HG03095 (cell line): ENCODE data around the gene TUBB3.
"Not testable (repeated sequence)": the region's sequence is repeated elsewhere in the genome, so short reads cannot be mapped to it uniquely, and the experiment has no call there.

ENCODE experiments used
- ATAC-seq: cut with Tn5 transposase; IDR thresholded peaks from one replicate; pipeline ENCODE4 v1.9.1; 2021; ENCODE audit warnings: moderate library complexity; ENCODE audit not compliant: unreplicated experiment

The TUBB3 gene

DNA sequence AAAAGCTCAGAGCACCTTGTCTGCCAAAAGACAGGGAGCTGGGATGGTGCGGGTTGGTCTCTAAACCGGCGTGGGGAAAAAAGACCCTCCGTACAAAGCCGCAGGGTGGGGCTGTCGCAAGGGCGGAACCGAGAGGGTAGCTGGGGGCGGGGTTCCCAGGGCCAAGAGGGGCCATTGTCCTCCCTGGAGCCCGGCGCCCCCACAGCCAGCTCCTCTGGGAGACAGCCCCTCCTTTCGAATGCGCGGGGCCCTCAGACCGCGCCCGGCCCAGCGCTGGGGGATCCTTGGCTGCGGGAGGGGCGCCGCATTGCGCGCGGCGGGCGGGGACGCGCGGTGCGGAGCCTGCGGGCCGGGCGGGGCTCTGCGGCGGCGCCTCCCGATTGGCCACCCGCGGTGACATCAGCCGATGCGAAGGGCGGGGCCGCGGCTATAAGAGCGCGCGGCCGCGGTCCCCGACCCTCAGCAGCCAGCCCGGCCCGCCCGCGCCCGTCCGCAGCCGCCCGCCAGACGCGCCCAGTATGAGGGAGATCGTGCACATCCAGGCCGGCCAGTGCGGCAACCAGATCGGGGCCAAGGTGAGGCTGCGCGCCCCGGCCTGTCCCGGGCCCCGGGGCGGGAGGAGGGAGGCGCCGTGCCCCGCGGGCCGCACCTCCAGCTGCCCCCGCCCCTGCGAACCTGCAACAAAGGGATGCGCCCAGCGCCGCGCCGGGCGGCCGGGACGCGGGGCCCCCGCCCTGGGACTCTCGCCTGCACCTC, at the start of gene TUBB3:
TSS of gene TUBB3 (plus strand) at position 459 of the 756 bp plus-strand sequence. CDS start at position 519, 60 bp downstream.
- ATAC-seq, result no peak

DNA sequence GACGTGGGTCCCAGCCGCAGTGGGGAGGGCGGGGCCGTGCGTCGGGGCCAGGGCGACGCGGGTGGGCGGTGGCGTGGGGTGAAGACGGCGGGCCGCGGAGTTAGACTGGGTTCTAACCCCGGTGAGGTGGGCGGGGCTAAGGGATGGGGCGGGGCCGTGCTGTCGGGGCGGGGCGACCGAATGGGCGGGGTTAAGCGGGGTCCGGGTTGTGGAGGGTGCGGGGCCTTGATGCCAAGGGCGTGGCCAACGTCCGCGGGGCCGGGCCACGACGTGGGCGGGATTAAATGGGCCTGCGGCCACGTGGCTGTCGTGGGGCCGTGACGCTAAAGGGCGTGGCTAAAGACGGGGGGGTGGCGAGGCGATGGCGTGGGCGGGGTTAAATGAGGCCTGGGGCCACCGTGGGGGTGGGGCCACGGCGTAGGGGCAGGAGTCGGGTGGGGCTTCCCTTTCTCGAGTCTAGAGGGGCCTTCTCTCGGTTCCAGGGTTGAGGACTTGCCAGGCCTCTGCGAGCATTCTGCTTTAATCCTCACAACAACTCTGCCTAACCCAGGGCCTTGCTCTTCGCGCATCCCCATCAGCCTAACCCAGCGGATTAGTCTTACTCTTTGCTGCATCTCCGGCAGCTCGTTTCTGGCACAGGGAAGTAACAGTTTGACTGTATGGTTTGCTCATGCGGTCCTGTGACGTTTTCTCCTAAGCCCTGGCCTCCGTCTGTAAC, 49.0 kb upstream of the TUBB3 start:
- ATAC-seq, result peak; percentile 52

DNA sequence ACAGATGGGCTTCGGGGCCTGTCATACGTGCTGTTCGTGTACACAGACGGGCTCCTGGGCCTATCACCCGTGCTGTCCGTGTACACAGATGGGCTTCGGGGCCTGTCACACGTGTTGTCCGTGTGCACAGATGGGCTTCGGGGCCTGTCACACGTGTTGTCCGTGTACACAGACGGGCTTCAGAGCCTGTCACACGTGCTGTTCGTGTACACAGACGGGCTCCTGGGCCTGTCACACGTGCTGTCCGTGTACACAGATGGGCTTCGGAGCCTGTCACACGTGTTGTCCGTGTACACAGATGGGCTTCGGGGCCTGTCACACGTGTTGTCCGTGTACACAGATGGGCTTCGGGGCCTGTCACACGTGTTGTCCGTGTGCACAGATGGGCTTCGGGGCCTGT, 44.0 kb upstream of the TUBB3 start:
- ATAC-seq, result not testable (repeated sequence)

DNA sequence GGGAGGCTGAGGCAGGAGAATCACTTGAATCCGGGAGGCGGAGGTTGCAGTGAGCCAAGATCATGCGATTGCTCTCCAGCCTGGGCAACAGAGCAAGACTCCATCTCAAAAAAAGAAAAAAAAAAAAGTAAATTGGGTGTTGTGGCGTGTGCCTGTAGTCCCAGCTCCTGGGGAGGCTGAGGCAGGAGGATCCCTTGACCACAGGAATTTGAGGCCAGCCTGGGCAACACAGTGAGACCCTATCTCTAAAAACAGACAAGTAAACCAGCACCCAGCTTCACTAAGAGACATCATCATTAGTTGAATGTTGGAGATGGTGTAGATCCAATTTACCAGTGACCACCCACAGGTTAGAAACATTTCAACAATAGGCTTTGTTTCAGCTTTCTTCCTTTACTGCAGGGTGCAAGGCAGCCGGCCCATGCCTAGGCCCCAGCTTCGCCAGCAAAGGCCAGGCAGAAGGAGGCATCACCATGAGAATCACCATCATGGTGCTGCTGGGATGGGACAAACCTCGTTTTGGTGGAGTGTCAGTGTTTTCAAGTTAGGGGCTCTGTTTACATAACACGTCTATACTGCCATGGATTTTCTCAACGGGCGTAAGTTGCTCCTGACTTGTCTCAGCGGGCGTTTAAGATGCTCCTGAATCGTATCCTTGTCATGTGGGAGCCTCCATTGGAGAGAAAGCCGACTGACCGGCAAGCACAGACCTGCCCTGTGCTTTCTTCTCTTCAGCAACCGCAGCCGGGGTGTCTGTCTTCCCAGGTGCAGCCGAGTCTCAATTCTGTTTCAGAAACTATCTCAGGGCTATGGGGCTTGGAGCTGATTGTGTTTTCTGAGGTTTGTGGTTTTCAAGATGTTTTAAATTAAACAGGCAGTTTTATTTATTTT, 42.4 kb upstream of the TUBB3 start:
- no peak for ATAC-seq

DNA sequence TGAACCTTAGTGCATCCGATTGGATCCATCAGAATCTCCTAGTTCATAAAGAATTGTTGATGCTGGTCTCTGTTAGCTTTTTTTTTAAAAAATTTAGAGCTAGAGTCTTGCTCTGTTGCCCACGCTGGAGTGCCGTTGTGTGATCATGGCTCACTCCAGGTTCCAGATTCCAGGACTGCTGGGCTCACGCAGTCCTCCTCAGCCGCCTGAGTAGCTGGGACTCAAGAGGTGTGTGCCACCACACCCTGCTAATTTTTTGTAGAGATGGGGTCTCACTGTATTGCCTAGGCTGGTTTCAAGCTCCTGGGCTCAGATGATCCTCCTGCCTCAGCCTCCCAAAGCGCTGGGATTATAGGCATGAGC, 41.8 kb upstream of the TUBB3 start:
- no peak for ATAC-seq

DNA sequence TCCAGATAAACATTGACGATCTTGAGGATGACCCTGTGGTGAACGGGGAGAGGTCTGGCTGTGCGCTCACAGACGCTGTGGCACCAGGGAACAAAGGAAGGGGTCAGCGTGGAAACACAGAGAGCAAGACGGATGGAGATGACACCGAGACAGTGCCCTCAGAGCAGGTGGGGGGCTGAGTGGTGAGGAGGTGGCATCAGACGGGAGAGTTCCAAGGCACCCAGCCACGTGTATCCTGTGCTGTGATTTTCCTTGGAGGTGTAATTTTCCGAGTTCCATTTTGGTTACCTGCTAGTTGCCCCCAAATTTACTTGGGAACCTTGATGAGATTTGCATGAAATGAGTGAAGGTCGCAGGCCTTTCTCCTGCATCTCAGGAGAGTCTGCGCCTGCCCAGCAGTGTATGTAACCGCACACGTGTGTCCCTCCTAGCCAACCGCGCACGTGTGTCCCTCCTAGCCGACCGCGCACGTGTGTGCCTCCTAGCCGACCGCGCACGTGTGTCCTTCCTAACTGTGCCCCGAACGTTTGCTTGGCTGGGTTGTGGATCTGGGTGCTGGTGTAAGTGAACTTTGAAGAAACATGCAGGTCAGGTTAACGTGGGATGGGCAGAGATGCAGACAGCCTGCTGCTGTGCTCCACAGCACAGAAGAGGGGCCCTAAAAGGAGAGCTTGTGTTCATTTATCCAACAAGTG, 39.6 kb upstream of the TUBB3 start:
- ATAC-seq, result no peak

DNA sequence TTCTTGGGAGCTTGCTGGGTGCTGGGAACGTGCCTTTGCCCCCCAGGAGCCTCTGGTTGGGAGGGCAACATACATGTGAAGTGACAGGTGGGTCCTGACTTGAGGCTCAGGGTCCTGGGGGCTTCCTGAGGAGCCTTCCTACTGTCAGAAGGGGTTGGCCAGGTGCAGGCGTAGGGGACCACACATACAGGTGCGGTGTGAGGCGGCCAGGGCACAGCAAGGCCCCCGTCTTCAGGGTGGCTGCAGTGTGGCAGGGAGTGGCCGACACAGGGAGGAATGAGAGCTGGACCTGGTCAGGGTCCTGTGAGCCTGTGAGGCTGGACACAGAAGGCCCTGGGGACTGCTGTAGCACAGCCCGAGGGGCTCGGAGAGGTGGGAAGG, 39.1 kb upstream of the TUBB3 start:
- ATAC-seq, result no peak

DNA sequence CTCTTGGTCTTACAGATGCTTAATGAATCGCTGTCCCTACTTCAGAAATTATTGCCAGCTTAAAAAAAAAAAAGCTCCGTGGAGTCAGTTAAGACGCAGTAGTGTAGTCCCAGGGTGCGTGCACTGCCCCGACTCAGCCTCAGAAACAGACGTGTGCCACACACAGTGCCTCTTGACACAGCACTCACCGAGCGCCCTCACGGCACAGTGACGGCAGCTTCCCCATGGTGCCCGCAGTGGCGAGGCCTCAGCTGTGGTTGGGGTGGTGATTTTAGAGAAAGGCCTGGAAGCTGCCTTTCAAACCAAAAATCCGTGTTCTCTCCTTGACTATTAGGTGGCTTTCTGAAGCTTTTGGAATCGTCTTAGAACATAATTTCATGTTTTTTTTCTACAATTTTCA, 35.9 kb upstream of the TUBB3 start:
- ATAC-seq, result no peak

DNA sequence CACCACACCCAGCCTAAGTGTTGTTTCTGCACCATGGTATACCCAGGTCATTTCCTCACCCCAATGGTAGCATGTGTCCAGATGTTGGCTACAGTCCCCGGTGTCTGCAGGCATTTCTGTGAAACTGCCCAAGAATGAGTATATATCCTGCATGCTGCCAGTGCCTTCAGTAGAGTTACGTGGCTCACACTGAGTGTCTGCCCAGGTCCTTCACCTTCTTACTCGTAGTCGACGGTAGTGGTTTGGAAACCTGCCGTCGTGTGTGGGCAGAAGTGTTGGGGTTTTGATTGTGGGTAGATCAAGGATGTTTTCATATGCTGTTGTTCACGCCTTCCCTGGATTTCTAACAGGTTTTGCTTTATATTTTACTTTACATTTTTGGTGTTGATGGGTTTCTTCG, 32.9 kb upstream of the TUBB3 start:
- no peak for ATAC-seq

DNA sequence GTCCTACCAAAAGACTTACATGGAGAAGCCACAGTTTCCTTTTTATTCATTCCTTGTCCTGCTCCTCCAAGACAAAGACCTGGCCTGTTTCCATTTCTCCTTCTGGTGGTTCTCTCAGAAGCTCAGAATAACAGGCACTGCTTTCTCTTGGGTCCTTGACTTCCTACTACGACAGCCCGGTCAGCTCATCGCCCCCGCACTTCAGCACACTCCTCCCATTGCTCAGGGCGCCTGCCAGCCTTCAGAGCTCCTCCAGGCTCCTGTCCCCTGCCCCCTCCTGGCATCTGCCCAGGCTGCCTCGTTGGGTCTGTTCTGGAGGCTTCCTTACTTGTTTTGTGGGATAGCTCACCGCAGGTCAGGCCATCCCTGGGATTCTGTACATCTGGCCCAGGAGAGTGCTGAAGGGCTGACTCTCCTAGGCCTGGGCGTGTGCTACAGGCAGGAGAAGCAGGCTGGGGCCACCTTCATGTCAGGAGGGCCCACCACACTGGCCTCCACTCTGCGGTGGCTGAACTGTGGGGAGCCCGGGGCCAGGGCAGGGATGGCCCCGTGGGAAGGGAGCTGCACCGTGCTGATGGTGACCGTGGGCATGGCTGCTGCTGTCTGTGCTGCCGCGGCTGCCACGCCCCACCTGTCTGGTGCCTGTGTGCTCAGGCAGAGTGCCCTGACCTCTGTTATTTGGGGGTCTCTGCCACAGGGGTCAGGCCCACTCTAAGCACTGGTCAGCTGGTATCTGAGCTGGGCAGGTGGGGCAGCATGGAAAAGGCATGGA, 32.1 kb upstream of the TUBB3 start:
- ATAC-seq, result no peak

DNA sequence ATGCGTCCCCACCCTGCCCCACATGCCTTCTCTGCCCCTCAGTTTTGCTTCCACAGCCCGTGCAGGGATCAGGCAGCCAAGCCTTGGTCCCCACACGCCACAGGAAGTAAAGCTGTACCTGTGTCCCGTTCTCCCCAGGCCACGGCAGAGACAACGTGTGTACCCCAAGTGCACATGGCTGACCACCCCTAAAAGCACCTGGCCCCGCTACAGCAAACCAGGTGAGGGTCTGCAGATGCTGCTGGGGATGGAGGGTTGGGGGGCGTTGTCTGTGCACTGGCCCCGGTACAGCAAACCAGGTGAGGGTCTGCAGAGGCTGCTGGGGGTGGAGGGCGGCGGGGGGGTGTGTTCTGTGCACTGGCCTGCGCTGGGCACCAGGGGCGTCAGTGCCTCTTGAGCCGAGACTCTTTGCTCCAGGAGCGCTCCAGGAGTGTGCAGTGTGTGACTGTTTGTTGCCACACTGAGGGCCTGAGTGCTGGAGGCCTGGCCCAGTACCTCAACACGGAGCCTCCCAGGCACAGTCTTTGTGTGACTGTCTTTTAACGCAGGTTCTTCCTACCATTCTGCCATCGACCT, 31.0 kb upstream of the TUBB3 start:
- ATAC-seq, result no peak

DNA sequence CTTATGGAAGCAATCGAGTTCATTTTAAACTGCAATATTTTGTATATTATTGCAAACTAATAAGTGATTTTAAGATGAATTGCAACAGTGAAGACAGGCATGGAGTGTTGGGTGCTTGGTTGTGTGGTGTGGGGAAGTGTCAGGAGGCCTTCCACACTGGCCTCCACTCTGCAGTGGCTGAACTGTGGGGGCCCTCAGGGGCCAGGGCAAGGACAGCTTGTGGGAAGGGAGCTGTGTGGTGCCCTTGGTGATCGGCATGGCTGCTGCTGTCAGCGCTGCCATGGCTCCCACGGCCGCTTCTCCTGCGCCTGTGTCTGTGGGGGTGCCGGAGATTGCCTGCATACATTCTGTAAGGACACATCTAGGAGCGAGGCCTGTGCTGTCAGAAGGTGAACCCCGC, 30.5 kb upstream of the TUBB3 start:
- no peak for ATAC-seq

DNA sequence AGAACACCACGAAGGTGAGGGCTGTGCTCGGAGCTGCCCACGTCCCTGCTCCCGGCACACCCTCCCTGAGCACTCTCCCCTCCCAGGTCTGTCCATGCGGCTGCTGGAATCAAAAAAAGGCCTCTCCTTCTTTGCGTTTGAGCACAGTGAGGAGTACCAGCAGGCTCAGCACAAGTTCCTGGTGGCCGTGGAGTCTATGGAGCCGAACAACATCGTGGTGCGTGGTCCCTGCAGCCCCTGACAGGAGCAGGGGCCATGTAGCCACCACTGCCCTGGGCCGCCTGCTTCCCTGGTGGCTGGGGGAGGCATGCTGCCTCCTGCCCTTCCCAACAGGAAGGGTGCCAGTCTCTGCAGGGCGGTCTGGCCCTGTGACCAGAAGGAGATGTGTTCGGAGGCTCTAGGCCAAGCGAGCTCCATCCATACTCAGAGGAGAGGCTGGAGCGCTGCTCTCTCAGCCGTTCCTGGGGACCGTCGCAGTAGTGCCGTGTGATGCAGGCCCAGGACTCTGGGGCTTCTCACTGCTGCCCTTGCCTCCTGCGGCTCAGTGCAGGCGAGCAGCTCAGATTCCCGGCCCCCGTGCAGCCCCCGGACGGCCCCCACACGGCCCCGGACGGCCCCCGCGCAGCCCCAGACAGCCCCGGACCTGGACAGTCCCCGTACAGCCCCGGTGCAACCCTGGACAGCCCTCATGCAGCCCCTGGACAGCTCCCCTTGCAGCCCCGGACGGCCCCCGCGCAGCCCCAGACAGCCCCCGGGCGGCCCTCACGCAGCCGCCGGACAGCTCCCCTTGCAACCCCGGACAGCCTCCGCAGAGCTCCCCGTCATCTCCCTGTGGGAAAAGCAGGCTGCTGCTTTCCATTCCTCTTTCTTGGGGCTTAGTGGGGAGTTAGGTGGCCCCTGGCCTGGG, 29.2 kb upstream of the TUBB3 start:
- ATAC-seq, result no peak

DNA sequence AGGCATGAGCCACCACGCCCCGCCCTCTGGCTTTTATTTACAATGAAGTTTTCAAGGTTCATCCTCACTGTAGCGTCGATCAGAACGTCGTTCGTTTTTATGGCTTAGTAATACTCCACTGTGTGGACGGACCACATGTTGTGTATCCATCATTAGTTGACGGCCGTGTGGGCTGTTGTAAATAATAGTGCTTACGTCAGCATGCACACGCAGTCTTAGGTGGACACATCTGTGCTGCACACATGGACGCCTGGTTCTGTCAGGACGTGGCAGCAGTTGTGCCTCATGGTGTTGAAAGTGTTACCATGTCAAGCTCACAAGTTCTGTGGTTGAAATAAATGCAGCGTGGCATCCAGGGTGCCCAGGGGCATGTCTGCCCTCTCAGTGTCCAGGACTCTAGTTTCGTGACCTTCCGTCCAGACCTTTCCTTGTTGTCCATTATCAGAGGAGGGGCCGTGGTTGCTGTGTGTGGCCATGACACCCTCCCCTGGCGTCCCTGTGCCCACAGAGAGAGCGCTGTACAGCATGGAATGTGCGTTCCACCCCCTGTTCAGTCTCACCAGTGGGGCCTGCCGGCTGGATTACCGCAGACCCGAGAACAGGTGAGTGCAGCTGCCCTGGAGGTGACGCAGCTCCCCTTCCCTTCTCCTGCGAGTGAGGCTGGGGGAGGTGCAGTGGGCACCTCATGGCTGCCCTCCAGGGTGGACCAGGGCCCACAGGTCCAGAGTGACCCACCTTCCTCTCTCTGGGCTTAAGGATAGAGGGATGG, 27.5 kb upstream of the TUBB3 start:
- no peak for ATAC-seq

DNA sequence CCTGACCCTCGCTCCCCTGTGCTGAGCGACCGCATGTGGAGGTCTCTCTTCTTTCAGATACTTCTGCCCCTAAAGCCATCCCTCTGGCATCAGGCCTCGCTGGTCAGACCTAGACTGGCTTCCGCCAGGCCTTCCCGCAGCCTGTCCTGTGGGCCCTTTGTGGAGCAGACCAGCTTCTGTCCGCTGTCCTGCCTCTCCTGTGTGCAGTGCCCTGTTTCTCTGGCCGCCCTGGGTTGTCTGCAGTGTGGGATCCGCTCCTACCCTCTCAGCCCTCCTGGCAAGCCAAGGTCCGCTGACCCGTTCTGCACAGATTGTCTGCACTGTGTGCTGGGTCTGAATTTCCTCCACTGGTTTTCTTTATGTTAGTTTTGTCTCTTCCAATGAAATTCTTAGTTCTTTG, 25.9 kb upstream of the TUBB3 start:
- ATAC-seq, result no peak

DNA sequence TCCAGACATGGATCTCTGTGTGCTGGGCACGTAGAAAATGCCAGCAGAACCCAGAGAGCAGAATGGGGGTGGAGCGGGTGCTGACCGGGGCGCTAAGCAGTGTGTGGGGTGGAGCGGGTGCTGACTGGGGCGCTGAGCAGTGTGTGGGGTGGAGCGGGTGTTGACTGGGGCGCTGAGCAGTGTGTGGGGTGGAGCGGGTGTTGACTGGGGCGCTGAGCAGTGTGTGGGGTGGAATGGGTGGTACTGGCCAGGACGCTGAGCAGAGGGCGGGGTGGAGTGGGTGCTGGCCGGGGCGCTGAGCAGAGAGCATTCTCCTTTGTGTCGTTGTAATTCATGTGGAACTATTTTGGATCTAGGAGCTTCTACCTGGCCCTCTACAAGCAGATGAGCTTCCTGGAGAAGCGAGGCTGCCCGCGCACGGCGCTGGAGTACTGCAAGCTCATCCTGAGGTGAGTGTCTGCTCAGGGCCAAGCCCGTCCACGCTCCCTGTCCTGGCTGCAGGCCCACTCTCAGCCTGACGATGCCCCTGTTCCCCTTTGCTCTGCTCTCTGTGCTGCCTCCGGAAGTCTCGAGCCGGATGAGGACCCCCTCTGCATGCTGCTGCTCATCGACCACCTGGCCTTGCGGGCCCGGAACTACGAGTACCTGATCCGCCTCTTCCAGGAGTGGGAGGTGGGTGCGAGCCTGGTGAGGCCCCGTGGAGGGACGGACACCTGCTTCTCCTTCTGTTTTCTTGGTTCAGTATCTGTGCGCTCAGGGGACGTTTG, 24.8 kb upstream of the TUBB3 start:
- ATAC-seq, result no peak

DNA sequence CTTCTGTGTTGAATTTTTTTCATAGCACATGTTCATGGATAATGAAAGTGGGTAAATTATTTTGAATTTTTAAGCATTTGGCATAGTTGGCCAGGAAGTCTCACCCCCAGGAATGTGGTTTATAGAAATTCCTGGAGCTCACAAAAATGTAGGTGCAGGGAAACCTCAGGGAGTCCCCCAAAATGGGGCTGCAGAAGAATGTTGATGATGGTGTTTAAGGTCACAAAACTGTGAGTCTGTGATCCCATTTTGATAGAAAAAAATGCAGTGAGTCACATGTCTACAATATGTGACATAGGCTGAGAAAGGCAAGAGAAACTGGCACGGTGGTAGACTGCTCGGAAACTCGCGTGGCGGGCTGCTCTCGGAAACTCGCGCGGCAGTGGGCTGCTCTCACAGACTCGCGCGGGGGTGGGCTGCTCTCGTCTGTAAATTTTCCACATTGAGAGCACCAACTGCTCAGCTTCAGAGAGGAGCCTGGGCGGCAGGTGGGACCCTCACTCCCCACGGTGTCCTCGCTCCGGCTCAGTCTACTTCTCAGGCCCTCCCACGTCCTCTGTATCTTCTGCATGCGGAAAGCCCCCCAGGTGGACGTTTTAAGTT, 23.2 kb upstream of the TUBB3 start:
- no peak for ATAC-seq
